Mucosa of descending colon (tissue), 3 donors: ENCODE results near the gene MSH3. TPM values are rescaled to one million over a fixed set of nuclear protein-coding genes. Genes with fewer than 3 reads are reported as not detected.

Experiments used
- ATAC-seq: fragments of 200-7000 bp; cut with Tn5 transposase; one replicate; pipeline ENCODE4 v1.9.1; 2020; ENCODE audit warnings: mild to moderate bottlenecking, moderate library complexity
- DNase-seq, 3 donors: peaks; one replicate each; pipeline ENCODE4 v3.0.0-alpha.2; 2020
- H3K36me3 ChIP-seq: fragments of 200-600 bp; one replicate; pipeline ENCODE4 v1.8.0; 2021; ENCODE audit warnings: low read depth, mild to moderate bottlenecking
- H3K4me1 ChIP-seq: fragments of 200-600 bp; one replicate; pipeline ENCODE4 v1.8.0; 2021; ENCODE audit warnings: low read depth, mild to moderate bottlenecking
- H3K4me3 ChIP-seq: fragments of 200-600 bp; one replicate; pipeline ENCODE4 v1.8.0; 2021; ENCODE audit warnings: mild to moderate bottlenecking
- H3K9me3 ChIP-seq: fragments of 200-600 bp; one replicate; pipeline ENCODE4 v1.8.0; 2021; ENCODE audit warnings: mild to moderate bottlenecking
- intact Hi-C, 2 donors: fragments of 100-400 bp; cut with DNase I in 1 of 2; cut with micrococcal nuclease in 1 of 2; formaldehyde crosslinking; loops; one replicate each; pipeline versions ENCODE4 v1.11.0 to v1.11.1; 2022; cut with DNase I, micrococcal nuclease
- total RNA-seq, 3 donors: library from RNA; stranded (reverse); fragmentation: NEBNext Ultra II Directional in 2 of 3; extraction: Animal tissue kit (Norgen Biotek cat#: 25700) in 2 of 3; gene quantifications; one replicate each; pipeline versions ENCODE4 v1.2.1 to v1.2.4, GENCODE V29; 2021 to 2023
- TF ChIP-seq, protein P1 (sequence below): fragments of 200-600 bp; IDR thresholded peaks from one replicate; pipeline ENCODE4 v1.8.0; 2022; ENCODE audit warnings: antibody characterized with exemption, mild to moderate bottlenecking
- donor health status: DM: no; HTN: no; CAD: no; lungs with moderate emphysema.
- donor health status: DM: no; HTN: no; CAD: no.
- donor health status: DM: no; HTN: yes; CAD: no.

MSH3 gene
- total RNA-seq, 3 donors from 2014 or later: 16.8 to 20.0 (median 17.1) TPM

DNA sequence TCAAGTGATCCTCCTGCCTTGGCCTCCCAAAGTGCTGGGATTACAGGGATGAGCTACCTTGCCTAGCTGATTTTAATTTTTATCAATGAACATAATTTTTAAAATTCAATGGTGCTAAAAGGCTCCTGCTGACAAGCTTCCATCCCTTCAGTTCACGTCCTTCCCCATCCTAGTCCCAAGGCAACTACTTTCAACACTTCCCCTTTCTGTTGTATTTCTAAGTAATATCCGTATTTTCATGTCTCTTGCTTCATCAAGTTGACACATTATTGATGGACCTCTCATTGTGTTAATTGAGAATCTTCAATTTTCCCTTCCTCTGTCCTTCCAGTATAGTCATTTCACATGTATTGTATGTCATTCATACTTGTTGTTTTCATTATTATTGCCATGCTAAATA is 211.9 kb downstream of the MSH3 start:
- Histone ChIP-seq H3K4me1 (no peaks in the 10 kb centered on the region), H3K9me3 (no peaks in the 10 kb centered on the region), H3K36me3 (no peaks in the 10 kb centered on the region), H3K4me3 (no peak overlapping the region)
- no peak for ATAC-seq
- intact Hi-C loops: no loop called here
- TF ChIP-seq, protein P1, sequence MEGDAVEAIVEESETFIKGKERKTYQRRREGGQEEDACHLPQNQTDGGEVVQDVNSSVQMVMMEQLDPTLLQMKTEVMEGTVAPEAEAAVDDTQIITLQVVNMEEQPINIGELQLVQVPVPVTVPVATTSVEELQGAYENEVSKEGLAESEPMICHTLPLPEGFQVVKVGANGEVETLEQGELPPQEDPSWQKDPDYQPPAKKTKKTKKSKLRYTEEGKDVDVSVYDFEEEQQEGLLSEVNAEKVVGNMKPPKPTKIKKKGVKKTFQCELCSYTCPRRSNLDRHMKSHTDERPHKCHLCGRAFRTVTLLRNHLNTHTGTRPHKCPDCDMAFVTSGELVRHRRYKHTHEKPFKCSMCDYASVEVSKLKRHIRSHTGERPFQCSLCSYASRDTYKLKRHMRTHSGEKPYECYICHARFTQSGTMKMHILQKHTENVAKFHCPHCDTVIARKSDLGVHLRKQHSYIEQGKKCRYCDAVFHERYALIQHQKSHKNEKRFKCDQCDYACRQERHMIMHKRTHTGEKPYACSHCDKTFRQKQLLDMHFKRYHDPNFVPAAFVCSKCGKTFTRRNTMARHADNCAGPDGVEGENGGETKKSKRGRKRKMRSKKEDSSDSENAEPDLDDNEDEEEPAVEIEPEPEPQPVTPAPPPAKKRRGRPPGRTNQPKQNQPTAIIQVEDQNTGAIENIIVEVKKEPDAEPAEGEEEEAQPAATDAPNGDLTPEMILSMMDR: no peak
- no peak for DNase-seq

DNA sequence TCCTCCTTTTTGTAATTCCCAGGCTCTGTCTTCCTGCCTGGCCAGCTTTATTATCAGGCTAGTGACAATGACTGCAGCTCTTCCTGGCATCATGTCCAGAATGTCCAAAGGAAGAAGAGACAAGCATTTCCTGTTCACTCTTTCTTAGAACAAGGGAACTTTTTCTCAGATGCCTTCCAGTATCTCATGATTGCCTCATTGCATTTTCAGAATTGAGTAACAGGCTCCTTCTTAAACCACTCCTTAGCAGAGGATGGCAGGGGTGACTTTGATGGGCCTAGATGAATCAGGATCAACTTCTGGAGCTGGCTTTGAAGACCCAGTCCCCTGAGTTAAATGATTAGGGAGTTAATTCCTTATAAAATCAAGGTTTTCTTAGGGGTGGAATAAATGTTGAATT is 212.8 kb downstream of the MSH3 start:
- Histone ChIP-seq H3K4me3 (no peak overlapping the region), H3K4me1 (no peaks in the 10 kb centered on the region), H3K36me3 (no peaks in the 10 kb centered on the region), H3K9me3 (no peaks in the 10 kb centered on the region)
- TF ChIP-seq, protein P1: no peak
- intact Hi-C loops: no loop called here
- no peak for DNase-seq
- no peak for ATAC-seq

DNA sequence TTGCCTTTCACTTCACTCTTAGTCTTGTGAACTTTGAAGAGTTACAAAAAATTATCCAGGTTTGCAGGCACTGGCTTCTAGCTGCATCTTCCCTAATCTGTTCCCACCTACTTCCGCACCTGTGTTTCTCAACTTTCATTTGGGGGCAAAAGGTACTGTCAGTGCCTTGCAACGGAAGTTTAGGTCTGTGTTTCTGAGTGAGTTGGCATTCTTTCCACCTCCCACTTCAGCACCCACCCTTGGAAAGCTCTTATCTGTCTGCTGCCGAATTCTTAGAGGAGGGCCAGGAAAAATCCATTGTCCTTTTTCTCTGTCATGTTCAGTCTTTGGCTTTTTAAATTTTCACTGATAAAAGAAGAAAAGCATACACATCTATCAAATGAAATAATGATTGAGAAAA is 216.0 kb downstream of the MSH3 start:
- Histone ChIP-seq H3K4me1 (no peaks in the 10 kb centered on the region), H3K36me3 (no peaks in the 10 kb centered on the region), H3K9me3 (no peaks in the 10 kb centered on the region), H3K4me3 (no peak overlapping the region)
- no peak for ATAC-seq
- intact Hi-C loops: no loop called here
- no peak for DNase-seq
- TF ChIP-seq, protein P1: no peak

DNA sequence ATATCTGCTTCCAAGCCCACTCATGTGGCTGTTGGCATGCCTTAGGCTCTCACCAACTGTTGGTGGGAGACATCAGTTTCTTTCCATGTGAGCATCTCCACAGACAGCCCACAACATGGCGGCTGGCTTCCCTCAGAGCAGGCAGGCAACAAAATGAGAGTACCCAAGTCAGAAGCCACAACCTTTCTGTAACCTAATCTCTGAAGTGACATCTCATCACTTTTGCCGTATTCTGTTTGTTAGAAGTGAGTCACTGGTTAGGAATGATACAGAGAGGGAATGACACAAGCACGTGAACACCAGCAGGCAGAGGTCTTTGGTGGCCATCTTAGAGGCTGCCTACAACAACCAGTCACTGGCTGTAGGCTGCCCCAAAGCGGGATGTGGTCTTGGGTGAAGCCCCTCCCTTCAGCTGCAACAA is 217.1 kb downstream of the MSH3 start:
- H3K9me3 ChIP-seq: no peaks in the 10 kb centered on the region
- intact Hi-C loops: no loop called here
- TF ChIP-seq, protein P1: no peak
- ATAC-seq (no peak), DNase-seq (no peak)
- H3K4me1 ChIP-seq: no peaks in the 10 kb centered on the region
- H3K36me3 ChIP-seq: no peaks in the 10 kb centered on the region
- no peak overlapping the region for H3K4me3 ChIP-seq

DNA sequence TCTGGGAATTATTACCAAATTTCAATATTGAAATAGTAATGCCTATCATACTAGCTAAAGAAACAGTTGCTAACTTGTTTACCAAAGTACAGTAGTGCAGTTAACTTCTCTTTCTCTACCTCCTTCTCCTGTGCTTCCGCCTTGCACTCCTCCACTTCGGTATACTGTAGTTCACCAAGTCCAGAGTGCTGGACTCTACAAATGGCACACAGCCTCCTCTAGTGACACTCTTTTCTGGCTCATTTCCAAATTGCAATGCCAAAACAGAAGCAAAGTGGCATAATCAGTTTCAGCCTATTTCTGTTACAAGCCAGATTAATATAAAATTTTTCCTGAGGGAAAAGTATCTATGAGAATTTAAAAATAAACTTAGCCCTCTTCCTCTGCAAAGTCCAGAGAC is 219.7 kb downstream of the MSH3 start:
- no peak for ATAC-seq
- DNase-seq: no peak
- TF ChIP-seq, protein P1: no peak
- H3K4me3 ChIP-seq: no peak overlapping the region
- no peaks in the 10 kb centered on the region for H3K9me3 ChIP-seq
- no peaks in the 10 kb centered on the region for H3K4me1 ChIP-seq
- H3K36me3 ChIP-seq: no peaks in the 10 kb centered on the region
- intact Hi-C loops: no loop called here

DNA sequence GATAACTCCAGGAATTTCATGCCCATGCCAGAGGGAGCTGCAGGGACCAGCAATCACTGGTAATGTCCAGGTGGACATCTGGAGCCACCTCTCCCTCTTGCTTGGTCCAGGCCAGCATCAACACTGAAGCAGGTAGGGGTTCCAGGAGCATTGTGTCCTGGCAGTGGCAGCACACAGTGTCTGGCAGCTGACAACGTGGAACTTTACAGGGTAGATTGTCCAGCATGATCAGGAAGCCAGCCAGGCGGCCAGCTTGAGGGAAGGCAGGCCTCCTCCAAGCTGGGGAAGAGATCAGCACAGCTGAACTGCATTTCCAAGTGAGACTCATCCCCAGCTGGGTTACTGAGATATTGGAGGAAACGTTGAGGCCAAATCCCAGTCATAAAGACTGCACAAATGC is 223.1 kb downstream of the MSH3 start:
- DNase-seq (no peak), ATAC-seq (no peak)
- intact Hi-C loops: no loop called here
- Histone ChIP-seq H3K4me1 (no peaks in the 10 kb centered on the region), H3K9me3 (no peaks in the 10 kb centered on the region), H3K36me3 (no peaks in the 10 kb centered on the region), H3K4me3 (no peak overlapping the region)
- TF ChIP-seq, protein P1: no peak
